Measurements from ENCODE around the gene KHDC4.

Gene KHDC4

GRCh38 chr1:155929057-155929456 is 5.2 kb downstream of the KHDC4 start:
- H3K4me1 ChIP-seq (ENCODE audit: control insufficient read depth in 1 of 2, insufficient read depth in 2 of 2, low read length in 2 of 2) = peaks cover 24 to 32% of the 10 kb centered on the region in 2 donors
- no peaks in the 10 kb centered on the region for H3K27me3 ChIP-seq (ENCODE audit: control insufficient read depth in 1 of 2, insufficient read depth in 2 of 2, low read length in 2 of 2)
- peaks cover 32 to 62% of the 10 kb centered on the region in 2 donors for H3K36me3 ChIP-seq (ENCODE audit: control insufficient read depth in 1 of 2, insufficient read depth in 2 of 2, low read length in 2 of 2)
- no peak overlapping the region for H3K4me3 ChIP-seq (ENCODE audit: low read depth in 1 of 2, low read length in 2 of 2)
- H3K9me3 ChIP-seq (ENCODE audit: control insufficient read depth in 1 of 2, low read length in 2 of 2) = no peaks in the 10 kb centered on the region
- no peak overlapping the region for H3K27ac ChIP-seq (ENCODE audit: low read depth, low read length)
- no peak overlapping the region for H3K9ac ChIP-seq (ENCODE audit: low read depth in 1 of 2, low read length in 2 of 2)

GRCh38 chr1:155925506-155925905 is 8.7 kb downstream of the KHDC4 start:
- peaks cover 45 to 90% of the 10 kb centered on the region in 2 donors for H3K36me3 ChIP-seq (ENCODE audit: control insufficient read depth in 1 of 2, insufficient read depth in 2 of 2, low read length in 2 of 2)
- no peaks in the 10 kb centered on the region for H3K9me3 ChIP-seq (ENCODE audit: control insufficient read depth in 1 of 2, low read length in 2 of 2)
- peaks cover 8 to 9% of the 10 kb centered on the region in 2 donors for H3K4me1 ChIP-seq (ENCODE audit: control insufficient read depth in 1 of 2, insufficient read depth in 2 of 2, low read length in 2 of 2)
- H3K27ac ChIP-seq (ENCODE audit: low read depth, low read length) = no peak overlapping the region
- H3K4me3 ChIP-seq (ENCODE audit: low read depth in 1 of 2, low read length in 2 of 2) = no peak overlapping the region
- no peak overlapping the region for H3K9ac ChIP-seq (ENCODE audit: low read depth in 1 of 2, low read length in 2 of 2)
- no peaks in the 10 kb centered on the region for H3K27me3 ChIP-seq (ENCODE audit: control insufficient read depth in 1 of 2, insufficient read depth in 2 of 2, low read length in 2 of 2)

- Histone ChIP-seq H3K4me3 (ENCODE audit: low read depth in 1 of 2, low read length in 2 of 2) (no peak overlapping the region), H3K9ac (ENCODE audit: low read depth in 1 of 2, low read length in 2 of 2) (no peak overlapping the region), H3K36me3 (ENCODE audit: control insufficient read depth in 1 of 2, insufficient read depth in 2 of 2, low read length in 2 of 2) (peaks cover 51 to 93% of the 10 kb centered on the region in 2 donors), H3K27ac (ENCODE audit: low read depth, low read length) (no peak overlapping the region), H3K27me3 (ENCODE audit: control insufficient read depth in 1 of 2, insufficient read depth in 2 of 2, low read length in 2 of 2) (no peaks in the 10 kb centered on the region), H3K4me1 (ENCODE audit: control insufficient read depth in 1 of 2, insufficient read depth in 2 of 2, low read length in 2 of 2) (no peaks in the 10 kb centered on the region), H3K9me3 (ENCODE audit: control insufficient read depth in 1 of 2, low read length in 2 of 2) (no peaks in the 10 kb centered on the region)
These were observed 13.5 kb downstream of the KHDC4 start for GRCh38 chr1:155920717-155921116.

GRCh38 chr1:155919801-155920200 is 14.4 kb downstream of the KHDC4 start:
- Histone ChIP-seq H3K36me3 (ENCODE audit: control insufficient read depth in 1 of 2, insufficient read depth in 2 of 2, low read length in 2 of 2) (peaks cover 49 to 89% of the 10 kb centered on the region in 2 donors), H3K27ac (ENCODE audit: low read depth, low read length) (no peak overlapping the region), H3K27me3 (ENCODE audit: control insufficient read depth in 1 of 2, insufficient read depth in 2 of 2, low read length in 2 of 2) (no peaks in the 10 kb centered on the region)

GRCh38 chr1:155918660-155919059 is 15.6 kb downstream of the KHDC4 start:
- Histone ChIP-seq H3K9ac (ENCODE audit: low read depth in 1 of 2, low read length in 2 of 2) (no peak overlapping the region), H3K27me3 (ENCODE audit: control insufficient read depth in 1 of 2, insufficient read depth in 2 of 2, low read length in 2 of 2) (no peaks in the 10 kb centered on the region), H3K9me3 (ENCODE audit: control insufficient read depth in 1 of 2, low read length in 2 of 2) (no peaks in the 10 kb centered on the region), H3K4me3 (ENCODE audit: low read depth in 1 of 2, low read length in 2 of 2) (no peak overlapping the region), H3K27ac (ENCODE audit: low read depth, low read length) (no peak overlapping the region), H3K36me3 (ENCODE audit: control insufficient read depth in 1 of 2, insufficient read depth in 2 of 2, low read length in 2 of 2) (peaks cover 58 to 90% of the 10 kb centered on the region in 2 donors), H3K4me1 (ENCODE audit: control insufficient read depth in 1 of 2, insufficient read depth in 2 of 2, low read length in 2 of 2) (no peaks in the 10 kb centered on the region)

More at GRCh38 chr1:155919801-155920200, 14.4 kb downstream of the KHDC4 start:
- Histone ChIP-seq H3K9ac (ENCODE audit: low read depth in 1 of 2, low read length in 2 of 2) (no peak overlapping the region), H3K4me1 (ENCODE audit: control insufficient read depth in 1 of 2, insufficient read depth in 2 of 2, low read length in 2 of 2) (no peaks in the 10 kb centered on the region), H3K9me3 (ENCODE audit: control insufficient read depth in 1 of 2, low read length in 2 of 2) (no peaks in the 10 kb centered on the region), H3K4me3 (ENCODE audit: low read depth in 1 of 2, low read length in 2 of 2) (no peak overlapping the region)

GRCh38 chr1:155913969-155914757 is 20.1 kb downstream of the KHDC4 start:
- no peak overlapping the region for H3K27ac ChIP-seq (ENCODE audit: low read depth, low read length)
- H3K9me3 ChIP-seq (ENCODE audit: control insufficient read depth in 1 of 2, low read length in 2 of 2) = no peaks in the 10 kb centered on the region
- H3K4me1 ChIP-seq (ENCODE audit: control insufficient read depth in 1 of 2, insufficient read depth in 2 of 2, low read length in 2 of 2) = peaks cover 14 to 18% of the 10 kb centered on the region in 2 donors
- no peak overlapping the region for H3K9ac ChIP-seq (ENCODE audit: low read depth in 1 of 2, low read length in 2 of 2)
- H3K36me3 ChIP-seq (ENCODE audit: control insufficient read depth in 1 of 2, insufficient read depth in 2 of 2, low read length in 2 of 2) = peaks cover 46 to 60% of the 10 kb centered on the region in 2 donors
- H3K27me3 ChIP-seq (ENCODE audit: control insufficient read depth in 1 of 2, insufficient read depth in 2 of 2, low read length in 2 of 2) = no peaks in the 10 kb centered on the region
- no peak overlapping the region for H3K4me3 ChIP-seq (ENCODE audit: low read depth in 1 of 2, low read length in 2 of 2)

- H3K4me3 ChIP-seq (ENCODE audit: low read depth in 1 of 2, low read length in 2 of 2) = no peak overlapping the region
- H3K27me3 ChIP-seq (ENCODE audit: control insufficient read depth in 1 of 2, insufficient read depth in 2 of 2, low read length in 2 of 2) = no peaks in the 10 kb centered on the region
- H3K9me3 ChIP-seq (ENCODE audit: control insufficient read depth in 1 of 2, low read length in 2 of 2) = no peaks in the 10 kb centered on the region
- H3K9ac ChIP-seq (ENCODE audit: low read depth in 1 of 2, low read length in 2 of 2) = no peak overlapping the region
- peaks cover 35 to 50% of the 10 kb centered on the region in 2 donors for H3K36me3 ChIP-seq (ENCODE audit: control insufficient read depth in 1 of 2, insufficient read depth in 2 of 2, low read length in 2 of 2)
- H3K27ac ChIP-seq (ENCODE audit: low read depth, low read length) = peak overlapping the region; percentile 30
- peaks cover 14 to 18% of the 10 kb centered on the region in 2 donors for H3K4me1 ChIP-seq (ENCODE audit: control insufficient read depth in 1 of 2, insufficient read depth in 2 of 2, low read length in 2 of 2)
These were observed 22.1 kb downstream of the KHDC4 start for GRCh38 chr1:155912056-155912536.

GRCh38 chr1:155911156-155912055 is 22.8 kb downstream of the KHDC4 start, which contains the start of gene RIT1:
Gene RIT1, minus strand, starts transcription at chr1:155911349. Its CDS starts 588 bp downstream, at chr1:155910761.
- Histone ChIP-seq H3K9me3 (ENCODE audit: control insufficient read depth in 1 of 2, low read length in 2 of 2) (no peaks in the 10 kb centered on the region), H3K4me3 (ENCODE audit: low read depth in 1 of 2, low read length in 2 of 2) (peak within 1 kb of the TSS; percentile 89 to 93), H3K9ac (ENCODE audit: low read depth in 1 of 2, low read length in 2 of 2) (peak within 1 kb of the TSS; percentile 78 to 89), H3K27me3 (ENCODE audit: control insufficient read depth in 1 of 2, insufficient read depth in 2 of 2, low read length in 2 of 2) (no peaks in the 10 kb centered on the region), H3K4me1 (ENCODE audit: control insufficient read depth in 1 of 2, insufficient read depth in 2 of 2, low read length in 2 of 2) (peaks cover 14 to 18% of the 10 kb centered on the region in 2 donors), H3K36me3 (ENCODE audit: control insufficient read depth in 1 of 2, insufficient read depth in 2 of 2, low read length in 2 of 2) (peaks cover 28 to 43% of the 10 kb centered on the region in 2 donors), H3K27ac (ENCODE audit: low read depth, low read length) (peak within 1 kb of the TSS; percentile 69)

GRCh38 chr1:155910621-155911121 is 23.5 kb downstream of the KHDC4 start:
- Histone ChIP-seq H3K4me3 (ENCODE audit: low read depth in 1 of 2, low read length in 2 of 2) (peak overlapping the region; percentile 89 to 93), H3K27me3 (ENCODE audit: control insufficient read depth in 1 of 2, insufficient read depth in 2 of 2, low read length in 2 of 2) (no peaks in the 10 kb centered on the region), H3K9ac (ENCODE audit: low read depth in 1 of 2, low read length in 2 of 2) (peak overlapping the region; percentile 78 to 89), H3K27ac (ENCODE audit: low read depth, low read length) (peak overlapping the region; percentile 69), H3K9me3 (ENCODE audit: control insufficient read depth in 1 of 2, low read length in 2 of 2) (no peaks in the 10 kb centered on the region), H3K4me1 (ENCODE audit: control insufficient read depth in 1 of 2, insufficient read depth in 2 of 2, low read length in 2 of 2) (peaks cover 14 to 18% of the 10 kb centered on the region in 2 donors), H3K36me3 (ENCODE audit: control insufficient read depth in 1 of 2, insufficient read depth in 2 of 2, low read length in 2 of 2) (peaks cover 21 to 36% of the 10 kb centered on the region in 2 donors)

All from duodenal mucosa (tissue), 2 donors.